Chondrocyte (in vitro differentiated cells): ENCODE measurements around the gene SP6. TPM values are rescaled to one million over a fixed set of nuclear protein-coding genes. Genes with fewer than 3 reads are reported as not detected.

Experiments
- DNase-seq: peaks from one replicate; pipeline ENCODE4 v3.0.0; 2021; ENCODE audit warnings: mixed read lengths, low spot score
- H3K27ac Mint-ChIP-seq: one replicate; pipeline ENCODE4 v1.8.0; 2021; ENCODE audit warnings: mild to moderate bottlenecking, moderate library complexity, mixed read lengths; ENCODE audit not compliant: unreplicated experiment
- H3K27me3 Mint-ChIP-seq: 2 replicates; pipeline ENCODE4 v1.8.0; 2021; ENCODE audit warnings: low read depth, mixed read lengths
- H3K36me3 Mint-ChIP-seq: 2 replicates; pipeline ENCODE4 v1.8.0; 2021; ENCODE audit warnings: low read depth, mixed read lengths
- H3K4me1 Mint-ChIP-seq: 2 replicates; pipeline ENCODE4 v1.8.0; 2021; ENCODE audit warnings: low read depth, mild to moderate bottlenecking, mixed read lengths
- H3K4me3 Mint-ChIP-seq: one replicate; pipeline ENCODE4 v1.8.0; 2021; ENCODE audit warnings: mild to moderate bottlenecking, moderate library complexity, mixed read lengths; ENCODE audit not compliant: unreplicated experiment
- H3K9me3 Mint-ChIP-seq: 2 replicates; pipeline ENCODE4 v1.8.0; 2021; ENCODE audit warnings: low read depth, mixed read lengths
- CTCF ChIP-seq: fragments of 200-600 bp; sonication (generic); IDR thresholded peaks from 2 replicates; pipeline ENCODE4 v1.5.0; 2021; ENCODE audit warnings: antibody characterized with exemption, mild to moderate bottlenecking, moderate library complexity
- total RNA-seq: library from RNA; stranded (reverse); gene quantifications from 3 replicates; pipeline ENCODE4 v1.2.1, GENCODE V29; 2021

SP6 gene
- total RNA-seq, 1 donor from 2014 or later: 0.05 TPM

GRCh38 chr17:47820033-47820789 is 30.8 kb downstream of the SP6 start:
- peaks cover 23% of the 10 kb centered on the region for H3K36me3 Mint-ChIP-seq
- no peak for TF ChIP-seq CTCF

GRCh38 chr17:47819475-47819874 is 31.5 kb downstream of the SP6 start:
- TF ChIP-seq CTCF: no peak
- Mint-ChIP-seq H3K36me3 (peaks cover 28% of the 10 kb centered on the region), H3K4me3 (no peak overlapping the region), H3K9me3 (no peaks in the 10 kb centered on the region), H3K27me3 (no peaks in the 10 kb centered on the region), H3K4me1 (peaks cover 27% of the 10 kb centered on the region), H3K27ac (no peak overlapping the region)
- peak; percentile 48 for DNase-seq

More at GRCh38 chr17:47820033-47820789, 30.8 kb downstream of the SP6 start:
- H3K4me3 Mint-ChIP-seq: peak overlapping the region; percentile 93
- H3K9me3 Mint-ChIP-seq: no peaks in the 10 kb centered on the region
- no peaks in the 10 kb centered on the region for H3K27me3 Mint-ChIP-seq
- H3K27ac Mint-ChIP-seq: peak overlapping the region; percentile 85
- peak; percentile 75 for DNase-seq
- H3K4me1 Mint-ChIP-seq: peaks cover 27% of the 10 kb centered on the region

GRCh38 chr17:47818002-47818695 is 32.8 kb downstream of the SP6 start:
- DNase-seq: peak; percentile 58
- no peak overlapping the region for H3K4me3 Mint-ChIP-seq
- TF ChIP-seq CTCF: no peak
- no peak overlapping the region for H3K27ac Mint-ChIP-seq
- H3K36me3 Mint-ChIP-seq: peaks cover 27% of the 10 kb centered on the region
- H3K27me3 Mint-ChIP-seq: no peaks in the 10 kb centered on the region
- peaks cover 27% of the 10 kb centered on the region for H3K4me1 Mint-ChIP-seq
- no peaks in the 10 kb centered on the region for H3K9me3 Mint-ChIP-seq

GRCh38 chr17:47816947-47817346 is 34.0 kb downstream of the SP6 start:
- Mint-ChIP-seq H3K4me1 (peaks cover 20% of the 10 kb centered on the region), H3K4me3 (no peak overlapping the region), H3K9me3 (no peaks in the 10 kb centered on the region), H3K36me3 (peaks cover 34% of the 10 kb centered on the region), H3K27ac (no peak overlapping the region), H3K27me3 (no peaks in the 10 kb centered on the region)
- DNase-seq: peak; percentile 60
- no peak for TF ChIP-seq CTCF

GRCh38 chr17:47816111-47816735 is 34.7 kb downstream of the SP6 start:
- Mint-ChIP-seq H3K9me3 (no peaks in the 10 kb centered on the region), H3K27ac (no peak overlapping the region)
- peak; percentile 69 for DNase-seq

More at GRCh38 chr17:47816111-47816735, 34.7 kb downstream of the SP6 start:
- TF ChIP-seq CTCF: no peak
- Mint-ChIP-seq H3K4me3 (no peak overlapping the region), H3K4me1 (peaks cover 19% of the 10 kb centered on the region), H3K36me3 (peaks cover 40% of the 10 kb centered on the region), H3K27me3 (no peaks in the 10 kb centered on the region)
